NCI-H524 treated with DMSO at 0.1 percent for 48 hours (cell line): ENCODE data around the gene THSD8.

ENCODE experiments used
- DNase-seq: peaks from one replicate; lab custom pipeline; 2025; lab: John Stamatoyannopoulos, UW

Gene THSD8

DNA sequence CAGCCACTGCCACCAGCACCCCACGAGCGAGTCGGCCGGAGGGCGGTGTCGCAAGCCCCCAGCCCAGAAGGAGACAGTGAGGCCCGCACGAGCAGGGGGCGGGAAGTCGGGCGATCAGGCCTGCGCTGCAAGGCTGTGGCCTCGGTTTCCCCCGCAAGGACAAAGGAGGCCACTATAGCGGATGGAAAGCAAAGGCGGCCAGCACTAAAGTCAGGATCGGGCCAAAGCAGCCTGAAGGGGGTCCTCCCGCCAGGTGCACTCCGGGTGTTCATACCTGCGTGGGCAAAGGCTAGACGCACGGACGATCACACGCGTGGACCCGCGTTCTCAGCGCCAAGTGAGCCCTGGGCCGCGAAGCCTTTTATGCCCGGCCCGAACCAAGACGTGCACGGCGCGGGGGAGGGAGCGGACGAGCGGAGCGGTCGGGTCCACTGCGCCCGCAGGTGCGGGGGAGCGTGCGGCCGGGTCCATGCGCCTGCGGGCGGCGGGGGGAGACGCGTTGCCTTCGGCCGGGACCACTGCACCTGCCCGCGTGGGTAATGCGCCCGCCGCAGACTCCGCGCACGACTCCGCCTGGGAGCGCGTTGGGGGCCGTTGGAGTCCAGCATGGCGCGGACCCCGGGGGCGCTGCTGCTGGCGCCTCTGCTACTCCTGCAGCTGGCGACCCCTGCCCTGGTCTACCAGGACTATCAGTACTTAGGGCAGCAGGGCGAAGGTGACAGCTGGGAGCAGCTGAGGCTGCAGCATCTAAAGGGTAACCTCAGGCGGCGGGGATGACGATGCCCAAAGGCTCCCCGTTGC lies at the start of gene THSD8, which contains the start of gene PRDX2:
TSS of gene THSD8 (plus strand) at position 604 of the 801 bp plus-strand sequence. CDS start at position 607, 3 bp downstream.
TSS of gene PRDX2 (minus strand) at position 335 of the 801 bp plus-strand sequence. CDS start 539 bp downstream, outside the sequence.
- peak; percentile 44 for DNase-seq

DNA sequence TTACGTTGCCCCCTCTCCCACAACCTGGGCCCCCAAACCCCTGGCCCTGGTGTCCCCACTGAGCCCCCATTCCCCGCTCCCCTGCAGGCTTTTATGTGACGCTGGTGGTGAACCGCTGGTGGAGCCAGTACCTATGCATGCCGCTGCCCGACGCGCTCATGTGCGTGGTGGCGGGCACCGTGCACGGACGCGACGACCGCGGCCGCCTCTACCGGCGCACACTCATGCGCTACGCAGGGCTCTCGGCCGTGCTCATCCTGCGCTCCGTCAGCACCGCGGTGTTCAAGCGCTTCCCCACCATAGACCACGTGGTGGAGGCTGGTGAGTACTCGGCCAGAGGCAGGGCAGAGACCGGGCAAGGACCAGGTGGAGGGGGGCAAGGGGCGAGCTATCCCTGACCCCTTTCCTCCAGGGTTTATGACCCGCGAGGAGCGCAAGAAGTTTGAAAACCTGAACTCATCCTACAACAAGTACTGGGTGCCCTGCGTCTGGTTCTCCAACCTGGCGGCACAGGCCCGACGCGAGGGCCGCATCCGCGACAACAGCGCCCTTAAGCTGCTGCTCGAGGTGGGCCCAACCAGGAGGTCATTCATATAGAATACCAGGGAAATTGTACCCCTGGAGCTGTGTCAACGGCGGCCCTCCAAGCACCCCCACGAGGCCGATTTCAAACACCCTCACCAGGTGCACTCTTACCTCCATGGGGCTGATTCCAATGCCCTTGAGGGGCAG lies 47.2 kb upstream of the THSD8 start:
- DNase-seq, result no peak

DNA sequence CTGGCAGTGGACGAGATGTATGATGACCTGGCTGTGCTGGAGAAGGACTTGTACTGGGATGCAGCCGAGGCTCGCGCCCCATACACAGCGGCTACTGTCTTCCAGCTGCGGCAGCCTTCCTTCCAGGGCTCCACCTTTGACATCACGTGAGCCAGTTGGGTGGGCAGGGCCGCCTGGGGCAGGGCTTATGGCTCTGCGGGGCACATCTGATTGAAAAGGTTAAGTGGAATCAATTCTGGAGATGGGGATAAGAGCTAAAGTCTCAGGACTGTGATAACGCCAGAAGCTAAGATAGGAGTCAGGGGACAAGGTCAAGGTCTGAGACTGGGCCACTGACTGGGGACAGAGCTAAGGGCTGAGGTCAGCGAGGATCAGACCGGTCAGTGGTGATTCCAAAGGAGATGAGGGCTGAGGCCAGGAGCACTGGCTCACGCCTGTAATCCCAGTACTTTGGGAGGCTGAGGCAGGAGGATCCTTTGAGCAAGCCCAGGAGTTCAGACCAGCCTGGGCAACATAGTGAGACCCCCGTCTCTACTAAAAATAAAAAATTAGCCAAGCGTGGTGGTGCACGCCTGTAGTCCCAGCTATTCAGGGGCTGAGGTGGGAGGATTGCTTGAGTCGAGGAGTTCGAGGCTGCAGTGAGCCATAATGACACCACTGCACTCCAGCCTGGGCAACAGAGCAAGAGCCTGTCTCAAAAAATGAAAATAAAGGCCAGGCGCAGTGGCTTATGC lies 45.6 kb upstream of the THSD8 start:
- DNase-seq, result no peak

DNA sequence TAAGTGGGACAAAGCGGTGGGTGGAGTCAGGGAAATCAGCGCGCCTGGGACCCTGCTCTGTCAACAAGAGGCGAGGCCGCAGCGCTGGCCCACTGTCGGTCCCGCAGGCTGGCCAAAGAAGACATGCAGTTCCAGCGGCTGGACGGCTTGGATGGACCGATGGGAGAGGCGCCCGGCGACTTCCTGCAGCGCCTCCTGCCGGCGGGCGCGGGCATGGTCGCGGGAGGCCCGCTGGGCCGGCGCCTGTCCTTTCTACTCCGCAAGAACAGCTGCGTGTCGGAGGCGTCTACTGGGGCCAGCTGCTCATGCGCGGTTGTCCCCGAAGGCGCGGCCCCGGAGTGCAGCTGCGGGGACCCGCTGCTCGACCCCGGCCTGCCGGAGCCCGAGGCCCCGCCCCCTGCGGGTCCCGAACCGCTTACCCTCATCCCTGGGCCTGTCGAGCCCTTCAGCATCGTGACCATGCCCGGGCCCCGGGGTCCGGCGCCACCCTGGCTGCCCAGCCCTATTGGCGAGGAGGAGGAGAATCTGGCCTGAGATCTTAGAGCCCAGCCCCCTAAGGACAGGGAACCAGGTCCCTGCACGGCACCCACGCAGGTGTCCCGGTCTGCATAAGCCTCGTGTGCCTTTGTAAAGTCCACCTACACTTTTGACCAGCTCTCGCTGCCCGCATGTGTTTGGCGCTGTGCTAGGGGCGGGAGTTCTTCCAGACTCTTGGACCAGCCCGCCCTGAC lies 44.2 kb upstream of the THSD8 start:
- peak; percentile 44 for DNase-seq

DNA sequence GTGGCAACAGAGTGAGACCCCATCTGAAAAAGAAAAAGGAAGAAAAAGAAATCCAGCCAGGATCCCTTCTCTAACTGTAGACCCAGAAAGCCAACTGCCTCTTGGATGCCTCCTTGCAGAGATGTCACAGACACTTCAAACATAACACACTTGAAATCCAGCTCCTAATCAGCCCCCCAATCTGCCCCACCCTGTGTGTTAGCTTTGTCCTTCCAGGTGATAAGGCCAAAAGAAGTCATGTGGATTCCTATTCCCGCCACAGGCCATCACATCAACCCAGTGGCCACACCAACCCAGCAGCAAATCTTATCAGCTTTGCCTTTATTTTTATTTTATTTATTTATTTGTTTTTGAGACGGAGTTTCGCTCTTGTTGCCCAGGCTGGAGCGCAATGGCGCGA lies 42.2 kb upstream of the THSD8 start:
- DNase-seq, result no peak

DNA sequence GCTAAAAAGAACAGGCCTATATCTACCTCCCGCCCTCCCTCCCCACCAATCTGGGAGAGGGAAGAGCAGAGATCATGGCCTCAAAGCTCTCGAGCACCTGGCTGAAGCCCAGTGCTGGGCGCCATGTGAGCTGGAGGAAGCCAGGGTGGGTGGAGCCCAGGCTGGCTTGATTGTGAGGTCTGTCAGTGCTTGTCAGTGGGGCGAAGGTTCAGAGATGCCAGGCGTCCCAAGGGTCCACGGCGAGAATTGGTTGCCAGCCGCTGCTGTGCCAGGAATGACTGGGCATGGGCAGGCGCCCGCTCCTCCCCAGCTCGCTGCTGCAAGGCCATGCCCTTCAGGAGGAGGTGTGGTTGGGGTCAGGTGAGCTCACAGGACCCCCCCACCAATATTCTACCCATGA lies 38.8 kb upstream of the THSD8 start:
- DNase-seq, result no peak

DNA sequence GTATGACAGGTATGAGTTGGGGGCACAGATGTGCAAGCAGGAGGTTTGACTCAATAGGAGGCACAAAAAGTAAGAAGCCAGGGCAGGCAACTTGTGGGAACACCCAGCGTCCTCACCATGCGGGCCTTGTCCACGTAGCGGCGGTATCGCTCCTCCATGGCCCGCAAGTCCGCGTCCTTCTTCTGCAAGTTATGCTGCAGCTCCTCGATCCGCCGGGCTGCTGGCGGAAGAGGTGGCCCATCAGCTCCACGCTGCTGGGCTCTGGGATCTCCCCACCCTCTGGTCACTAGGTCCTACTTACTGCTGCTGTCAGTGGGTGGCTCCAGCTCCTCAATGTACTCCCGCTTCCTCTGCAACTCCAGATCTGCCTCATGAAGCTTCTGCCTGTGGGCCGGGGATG lies 37.2 kb upstream of the THSD8 start:
- no peak for DNase-seq

DNA sequence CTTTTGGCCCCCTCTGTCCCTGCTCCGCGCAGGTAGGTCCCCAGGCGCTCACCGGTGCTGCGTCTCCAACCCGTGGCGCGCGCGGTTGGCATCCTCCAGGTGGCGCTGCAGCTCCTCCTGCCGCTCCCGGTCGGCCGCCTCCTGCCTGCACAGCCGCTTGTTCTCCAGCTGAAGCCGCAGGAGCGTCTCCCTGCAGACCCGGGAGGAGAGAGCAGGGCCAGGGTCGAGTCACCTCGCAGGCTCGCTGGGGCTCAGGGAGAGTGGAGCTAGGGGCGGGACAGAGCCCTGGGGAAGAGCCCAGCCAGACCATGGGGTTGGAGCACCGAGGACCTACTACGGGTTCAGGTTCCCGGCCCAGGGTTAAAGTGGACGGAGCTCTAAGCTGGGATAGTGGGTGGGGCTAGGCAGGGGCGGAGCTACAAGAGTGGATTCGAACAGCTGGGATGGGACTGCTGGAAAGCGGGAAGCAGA lies 35.8 kb upstream of the THSD8 start:
- no peak for DNase-seq

DNA sequence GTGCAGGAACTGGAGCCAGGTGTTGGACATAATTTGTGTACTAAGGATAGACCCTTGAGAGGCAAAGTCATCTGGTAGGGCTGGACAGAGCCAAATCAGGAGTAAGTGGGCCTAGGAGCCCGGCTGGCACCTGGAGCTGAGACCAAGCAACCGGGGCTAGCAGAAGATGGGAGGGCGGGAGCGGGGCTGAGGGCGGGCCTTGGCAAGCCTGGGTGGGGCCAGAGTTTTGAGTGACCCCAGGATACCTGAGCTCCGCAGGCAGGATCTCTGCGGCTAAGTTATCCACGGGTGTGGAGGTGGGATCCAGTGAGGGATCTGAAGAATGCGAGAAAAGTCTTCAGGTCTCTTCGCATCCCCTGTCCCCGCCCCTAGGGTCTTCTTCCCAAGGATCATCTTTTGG lies 34.7 kb upstream of the THSD8 start:
- no peak for DNase-seq

DNA sequence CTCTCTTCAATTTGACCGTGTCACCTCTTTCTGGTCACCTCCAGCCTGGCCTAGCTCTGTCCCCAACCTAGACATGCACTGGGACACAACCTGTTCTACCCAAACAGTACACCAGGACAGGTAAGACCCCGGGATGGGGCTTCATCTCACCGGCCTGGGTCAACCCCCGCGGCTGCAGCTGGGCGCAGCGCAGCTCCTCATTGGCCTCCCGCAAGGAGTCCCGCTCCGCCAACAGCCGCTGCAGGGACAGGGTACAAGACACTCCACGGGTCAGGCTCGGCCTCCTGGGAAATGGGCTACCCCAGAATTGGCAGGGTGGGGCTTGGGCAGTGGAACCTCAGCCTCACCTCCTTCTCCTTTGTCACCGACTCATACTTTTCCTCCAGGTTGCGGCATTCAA lies 34.2 kb upstream of the THSD8 start:
- no peak for DNase-seq

DNA sequence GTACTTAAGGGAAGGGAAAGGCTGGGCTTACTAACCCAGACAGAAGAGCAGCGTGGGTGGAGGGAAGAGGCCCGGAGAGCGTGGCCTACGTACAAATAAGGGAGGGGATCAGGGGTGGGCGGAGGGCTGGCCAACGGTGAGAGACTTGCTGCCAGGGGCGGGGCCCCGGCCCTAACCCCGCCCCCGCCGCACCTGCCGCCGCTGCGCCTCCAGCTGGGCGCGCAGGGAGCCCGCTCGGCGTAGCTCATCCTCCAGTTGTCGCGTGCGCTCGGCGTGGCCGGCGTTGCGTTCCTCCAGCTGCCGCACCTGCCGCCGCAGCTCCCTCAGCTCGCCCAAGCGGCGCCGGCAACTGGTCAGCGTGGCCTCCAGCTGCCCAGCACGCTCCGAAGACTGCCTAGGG lies 32.2 kb upstream of the THSD8 start:
- DNase-seq, result no peak

DNA sequence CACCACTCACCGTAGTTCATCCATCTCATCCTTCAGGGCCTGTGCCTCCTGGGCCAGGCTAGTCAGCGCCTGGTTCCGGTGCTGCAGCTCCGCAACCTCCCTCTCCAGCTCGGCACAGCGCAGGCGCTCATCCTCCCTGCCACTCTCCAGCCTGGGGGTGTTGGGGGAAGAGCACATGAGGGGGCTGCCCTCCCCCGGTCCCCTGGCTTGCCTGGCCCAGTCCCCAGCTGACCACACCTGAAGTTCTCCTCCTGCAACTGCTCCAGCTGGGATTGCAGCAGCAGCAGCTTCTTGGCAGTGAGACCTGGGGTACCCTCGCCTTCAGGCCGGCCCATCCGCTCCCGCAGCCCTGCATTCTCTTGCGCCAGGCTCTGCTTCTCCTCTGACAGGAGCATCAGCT lies 30.9 kb upstream of the THSD8 start:
- DNase-seq, result no peak

DNA sequence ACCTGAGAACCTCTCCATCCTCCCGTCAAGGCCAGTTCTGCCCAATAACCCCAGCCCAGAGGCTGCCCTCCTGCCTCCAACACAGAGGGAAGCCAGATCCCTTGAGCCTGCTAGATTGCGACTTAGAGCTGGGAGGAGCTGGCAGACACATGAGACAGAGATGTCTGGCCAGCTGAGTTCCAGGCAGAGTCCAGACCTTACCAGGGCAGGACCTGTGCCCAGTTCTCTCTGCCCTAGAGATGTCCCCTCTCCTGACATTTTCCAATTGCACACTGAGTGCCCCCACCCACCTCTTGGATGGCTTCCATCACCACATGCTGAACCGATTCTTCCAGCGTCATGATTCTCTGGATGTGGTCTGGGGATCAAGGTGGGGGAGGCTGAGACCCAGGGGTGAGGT lies 29.5 kb upstream of the THSD8 start:
- no peak for DNase-seq

DNA sequence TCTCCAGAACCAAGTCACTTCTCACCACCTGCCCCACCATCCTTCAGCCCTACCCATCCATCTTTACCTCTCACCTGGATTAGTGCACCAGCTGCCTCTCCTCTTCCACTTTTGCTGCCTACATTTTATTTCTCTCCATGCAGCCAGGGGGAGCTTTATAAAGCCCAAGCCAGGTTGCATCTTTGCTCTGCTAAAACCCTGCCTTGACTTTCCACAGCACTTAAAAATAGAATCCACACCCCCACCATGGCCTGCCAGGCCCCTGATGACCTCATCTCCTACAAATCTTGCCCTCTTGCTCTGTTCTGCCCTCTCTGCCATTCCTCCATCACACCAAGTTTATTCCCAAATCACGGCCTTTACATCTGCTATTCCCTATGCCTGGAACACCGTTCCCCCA lies 28.3 kb upstream of the THSD8 start:
- no peak for DNase-seq

DNA sequence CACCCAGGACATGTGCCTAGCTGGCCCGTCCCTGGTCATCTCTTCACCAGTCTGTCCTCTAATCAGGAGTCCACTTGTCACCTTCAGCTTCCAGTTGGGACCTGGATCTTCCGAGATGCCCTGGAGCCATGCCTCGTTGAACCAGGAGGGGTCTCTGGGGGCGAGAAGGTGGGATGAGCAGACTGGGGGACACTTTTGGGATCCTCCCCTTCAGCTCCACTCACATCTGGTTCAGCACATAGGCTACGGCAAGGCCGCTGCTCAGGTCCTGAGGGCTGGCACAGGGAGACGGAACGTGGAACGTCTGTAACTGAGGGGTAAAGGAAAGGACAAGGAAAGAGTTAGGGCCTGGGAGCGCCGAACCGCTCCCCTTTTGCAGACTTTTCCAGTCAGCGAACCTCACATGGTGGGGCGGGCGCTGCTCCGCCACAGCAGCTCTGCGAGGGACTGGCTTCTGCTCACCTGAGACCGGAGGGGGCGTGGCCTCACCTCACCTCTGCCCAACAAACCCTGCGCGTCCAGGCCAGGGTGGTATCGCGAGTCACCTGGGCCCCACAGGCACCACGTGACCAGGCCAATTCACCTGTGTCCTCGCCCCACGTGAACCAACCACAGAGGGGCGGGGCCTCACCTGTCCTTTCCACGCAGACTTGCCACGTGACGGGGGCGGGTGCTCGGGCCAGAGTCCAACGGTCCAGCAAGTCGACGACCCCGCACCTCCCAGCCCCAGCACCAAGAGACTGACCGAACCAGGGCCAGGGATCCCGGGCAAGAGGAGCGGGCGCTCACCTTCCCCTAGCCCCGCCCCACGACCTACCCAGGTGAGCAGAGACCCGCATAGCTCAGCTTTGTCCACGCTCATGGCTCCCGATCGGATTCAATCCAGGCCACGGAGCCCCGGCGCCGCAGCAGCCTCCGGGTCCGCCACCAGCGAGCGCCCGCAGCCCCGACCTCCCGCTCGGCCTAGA lies 27.0 kb upstream of the THSD8 start, which contains the start of gene HOOK2:
TSS of gene HOOK2 (minus strand) at position 965 of the 968 bp plus-strand sequence. CDS start at position 862, 103 bp downstream.
- no peak for DNase-seq

DNA sequence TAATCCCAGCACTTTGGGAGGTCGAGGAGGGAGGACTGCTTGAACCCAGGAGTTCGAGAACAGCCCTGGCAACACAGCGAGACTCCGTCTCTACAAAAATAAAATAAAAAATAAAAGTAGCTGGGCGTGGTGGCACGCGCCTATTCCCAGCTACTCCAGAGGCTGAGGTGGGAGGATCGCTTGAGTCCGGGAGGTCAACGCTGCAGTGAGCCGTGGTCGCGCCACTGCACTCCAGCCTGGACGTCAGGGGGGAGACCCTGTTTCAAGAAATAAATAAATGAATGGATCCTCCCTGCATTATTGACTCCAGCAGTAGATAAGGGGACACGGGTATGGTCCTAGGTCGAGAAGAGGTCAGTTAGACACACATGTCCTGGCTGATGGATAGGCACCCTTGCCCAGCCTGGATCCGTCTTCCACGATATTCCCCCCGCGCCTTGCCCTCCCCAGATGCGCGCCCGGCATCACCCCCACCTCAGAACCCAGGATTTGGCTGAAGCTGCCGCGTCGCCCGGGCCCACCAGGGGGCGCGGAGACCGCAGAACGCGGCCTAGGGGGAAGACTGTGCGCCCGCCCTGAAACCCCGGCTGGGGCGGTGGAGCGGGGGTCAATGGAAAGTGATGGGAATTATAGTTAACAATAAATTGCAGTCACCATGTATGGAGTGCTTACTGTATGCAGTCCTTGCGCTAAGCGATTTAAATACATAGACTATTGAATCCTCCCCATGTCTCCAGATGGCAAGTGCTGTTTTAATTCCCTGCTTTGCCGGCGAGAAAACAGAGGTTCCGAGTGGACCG lies 24.5 kb upstream of the THSD8 start:
- no peak for DNase-seq

DNA sequence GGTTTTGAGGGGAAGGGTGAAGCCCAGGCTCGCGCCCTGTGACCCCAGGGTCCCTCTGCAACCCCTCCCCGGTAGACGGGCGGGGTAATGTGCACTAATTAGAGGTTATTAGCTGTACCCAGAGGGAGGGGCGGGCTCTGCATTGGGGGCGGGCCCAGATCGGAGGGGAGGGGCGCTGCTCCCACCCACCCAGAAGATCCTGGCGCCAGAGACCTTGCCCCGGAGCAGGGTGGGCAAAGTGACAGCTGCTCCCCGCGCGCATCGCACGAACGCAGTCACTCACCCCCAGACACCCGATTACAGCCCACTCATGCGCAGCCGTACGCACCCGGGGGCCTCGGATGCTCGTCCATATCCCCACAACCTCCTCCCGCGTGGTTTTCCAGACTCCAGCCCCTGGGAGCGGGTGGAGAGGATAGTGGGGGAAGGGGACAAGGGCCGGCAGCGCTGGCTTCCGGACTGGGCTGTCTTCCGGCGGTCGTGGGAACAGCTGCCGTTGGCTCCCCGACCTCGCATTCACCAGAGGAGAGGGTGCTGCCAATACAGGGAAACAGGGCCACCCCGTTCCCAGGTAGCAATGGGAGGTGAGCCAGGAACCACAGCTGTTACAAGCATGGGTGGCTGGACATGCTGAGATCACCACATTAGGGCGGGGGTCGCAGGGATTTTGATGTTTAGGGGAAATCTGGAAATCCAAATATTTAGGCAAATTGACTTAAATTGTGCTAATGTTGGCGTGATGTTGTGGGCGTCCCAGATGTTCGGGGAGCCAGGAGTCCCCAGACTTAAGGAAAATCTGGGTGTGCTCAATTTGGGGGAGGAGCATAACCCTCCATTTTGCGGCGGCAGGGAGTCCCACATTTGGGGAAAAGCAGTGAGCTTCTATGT lies 23.6 kb upstream of the THSD8 start:
- peak; percentile 48 for DNase-seq

DNA sequence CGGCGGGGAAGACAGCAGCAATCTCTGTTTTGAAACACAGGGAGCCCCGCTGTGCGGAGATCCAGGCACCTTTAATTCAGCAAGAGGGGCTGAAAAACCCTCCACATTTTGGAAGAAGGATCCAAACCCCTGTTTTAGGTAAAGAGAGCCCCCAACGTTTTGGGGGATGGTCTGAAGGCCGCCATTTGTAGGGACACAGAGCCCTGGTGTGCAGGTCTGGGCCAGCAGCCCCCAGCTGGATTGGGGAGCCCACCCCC lies 23.0 kb upstream of the THSD8 start:
- DNase-seq, result no peak
